ENCODE measurements around the gene RBBP7.

- TF ChIP-seq RAD21 (IDR thresholded peaks at IDR 0.05; ENCODE audit: low read depth): no peak
- no peak for TF ChIP-seq SIN3A (IDR thresholded peaks at IDR 0.05; ENCODE audit: low read depth)
- TF ChIP-seq EZH2 (IDR thresholded peaks at IDR 0.05): no peak
- TF ChIP-seq POLR2AphosphoS5 (IDR thresholded peaks at IDR 0.05; ENCODE audit: low read depth, low read length): no peak
- TF ChIP-seq, protein P1, sequence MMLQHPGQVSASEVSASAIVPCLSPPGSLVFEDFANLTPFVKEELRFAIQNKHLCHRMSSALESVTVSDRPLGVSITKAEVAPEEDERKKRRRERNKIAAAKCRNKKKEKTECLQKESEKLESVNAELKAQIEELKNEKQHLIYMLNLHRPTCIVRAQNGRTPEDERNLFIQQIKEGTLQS (IDR thresholded peaks at IDR 0.05): no peak
- no peak for TF ChIP-seq YY1 (IDR thresholded peaks at IDR 0.05; ENCODE audit: extremely low read depth, insufficient replicate concordance, low read depth, low read length)
- no peak for TF ChIP-seq ELF1 (IDR thresholded peaks at IDR 0.05; ENCODE audit: borderline replicate concordance, low read depth)
- TF ChIP-seq, protein P2, sequence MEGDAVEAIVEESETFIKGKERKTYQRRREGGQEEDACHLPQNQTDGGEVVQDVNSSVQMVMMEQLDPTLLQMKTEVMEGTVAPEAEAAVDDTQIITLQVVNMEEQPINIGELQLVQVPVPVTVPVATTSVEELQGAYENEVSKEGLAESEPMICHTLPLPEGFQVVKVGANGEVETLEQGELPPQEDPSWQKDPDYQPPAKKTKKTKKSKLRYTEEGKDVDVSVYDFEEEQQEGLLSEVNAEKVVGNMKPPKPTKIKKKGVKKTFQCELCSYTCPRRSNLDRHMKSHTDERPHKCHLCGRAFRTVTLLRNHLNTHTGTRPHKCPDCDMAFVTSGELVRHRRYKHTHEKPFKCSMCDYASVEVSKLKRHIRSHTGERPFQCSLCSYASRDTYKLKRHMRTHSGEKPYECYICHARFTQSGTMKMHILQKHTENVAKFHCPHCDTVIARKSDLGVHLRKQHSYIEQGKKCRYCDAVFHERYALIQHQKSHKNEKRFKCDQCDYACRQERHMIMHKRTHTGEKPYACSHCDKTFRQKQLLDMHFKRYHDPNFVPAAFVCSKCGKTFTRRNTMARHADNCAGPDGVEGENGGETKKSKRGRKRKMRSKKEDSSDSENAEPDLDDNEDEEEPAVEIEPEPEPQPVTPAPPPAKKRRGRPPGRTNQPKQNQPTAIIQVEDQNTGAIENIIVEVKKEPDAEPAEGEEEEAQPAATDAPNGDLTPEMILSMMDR (IDR thresholded peaks at IDR 0.05 in 2 of 3, conservative IDR thresholded peaks at IDR 0.05 in 1 of 3; ENCODE audit: borderline replicate concordance in 1 of 3, insufficient read depth in 1 of 3, low read depth in 2 of 3, low read length in 2 of 3): no peak
- no peak for TF ChIP-seq POLR2A (IDR thresholded peaks at IDR 0.05; ENCODE audit: borderline replicate concordance, extremely low read depth, insufficient read depth, insufficient read length)
- no peak for TF ChIP-seq CEBPB (IDR thresholded peaks at IDR 0.05; ENCODE audit: low read depth)
- TF ChIP-seq SP1 (IDR thresholded peaks at IDR 0.05; ENCODE audit: low read depth): no peak
- no peak for TF ChIP-seq JUND (IDR thresholded peaks at IDR 0.05)
Observed at GRCh38 chrX:16914058-16914457, 43.9 kb upstream of the RBBP7 start.

All from HCT116 (cell line).